LNCaP clone FGC (cell line): Measurements from ENCODE around the gene TTC19.
"Not testable (repeated sequence)": the region's sequence is repeated elsewhere in the genome, so short reads cannot be mapped to it uniquely, and the experiment has no call there.

Experiments
- DNase-seq: peaks from one replicate; pipeline ENCODE4 v3.0.0-alpha.2; 2011; ENCODE audit warnings: low read depth
- H3K4me3 ChIP-seq: 2 replicates; pipeline ENCODE4 v1.5.1; 2011; ENCODE audit warnings: mild to moderate bottlenecking, low read depth, low read length, control low read depth
- TF ChIP-seq, protein P1 (sequence below): IDR thresholded peaks from 2 replicates; pipeline ENCODE4 v1.5.1; 2012; ENCODE audit warnings: mild to moderate bottlenecking; ENCODE audit not compliant: control insufficient read depth, insufficient read depth; ENCODE audit errors: extremely low read depth

The TTC19 gene

GRCh38 chr17:16044487-16044886, 44.9 kb downstream of the TTC19 start:
- TF ChIP-seq, protein P1, sequence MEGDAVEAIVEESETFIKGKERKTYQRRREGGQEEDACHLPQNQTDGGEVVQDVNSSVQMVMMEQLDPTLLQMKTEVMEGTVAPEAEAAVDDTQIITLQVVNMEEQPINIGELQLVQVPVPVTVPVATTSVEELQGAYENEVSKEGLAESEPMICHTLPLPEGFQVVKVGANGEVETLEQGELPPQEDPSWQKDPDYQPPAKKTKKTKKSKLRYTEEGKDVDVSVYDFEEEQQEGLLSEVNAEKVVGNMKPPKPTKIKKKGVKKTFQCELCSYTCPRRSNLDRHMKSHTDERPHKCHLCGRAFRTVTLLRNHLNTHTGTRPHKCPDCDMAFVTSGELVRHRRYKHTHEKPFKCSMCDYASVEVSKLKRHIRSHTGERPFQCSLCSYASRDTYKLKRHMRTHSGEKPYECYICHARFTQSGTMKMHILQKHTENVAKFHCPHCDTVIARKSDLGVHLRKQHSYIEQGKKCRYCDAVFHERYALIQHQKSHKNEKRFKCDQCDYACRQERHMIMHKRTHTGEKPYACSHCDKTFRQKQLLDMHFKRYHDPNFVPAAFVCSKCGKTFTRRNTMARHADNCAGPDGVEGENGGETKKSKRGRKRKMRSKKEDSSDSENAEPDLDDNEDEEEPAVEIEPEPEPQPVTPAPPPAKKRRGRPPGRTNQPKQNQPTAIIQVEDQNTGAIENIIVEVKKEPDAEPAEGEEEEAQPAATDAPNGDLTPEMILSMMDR: no peak
- no peak overlapping the region for H3K4me3 ChIP-seq
- DNase-seq: no peak

DNA sequence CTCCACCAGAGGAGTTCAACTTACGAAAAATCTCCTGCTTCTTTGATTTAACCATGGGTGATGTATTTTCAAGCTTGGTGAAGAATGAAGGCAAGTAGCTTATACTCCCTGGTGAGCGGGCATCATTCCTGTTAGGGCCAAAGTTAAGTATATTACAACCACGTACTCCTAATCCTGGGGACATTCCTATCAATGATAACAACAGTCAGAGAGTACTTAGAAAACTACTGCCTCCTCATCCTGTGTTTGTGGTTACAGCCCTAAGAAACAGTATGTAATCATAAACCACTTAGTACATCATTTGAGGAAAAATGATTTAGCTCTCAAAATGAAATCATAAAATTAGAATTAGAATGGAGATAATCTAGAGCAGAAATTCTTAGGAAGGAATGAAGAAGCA, 47.3 kb downstream of the TTC19 start:
- TF ChIP-seq, protein P1: no peak
- no peak for DNase-seq
- no peak overlapping the region for H3K4me3 ChIP-seq

DNA sequence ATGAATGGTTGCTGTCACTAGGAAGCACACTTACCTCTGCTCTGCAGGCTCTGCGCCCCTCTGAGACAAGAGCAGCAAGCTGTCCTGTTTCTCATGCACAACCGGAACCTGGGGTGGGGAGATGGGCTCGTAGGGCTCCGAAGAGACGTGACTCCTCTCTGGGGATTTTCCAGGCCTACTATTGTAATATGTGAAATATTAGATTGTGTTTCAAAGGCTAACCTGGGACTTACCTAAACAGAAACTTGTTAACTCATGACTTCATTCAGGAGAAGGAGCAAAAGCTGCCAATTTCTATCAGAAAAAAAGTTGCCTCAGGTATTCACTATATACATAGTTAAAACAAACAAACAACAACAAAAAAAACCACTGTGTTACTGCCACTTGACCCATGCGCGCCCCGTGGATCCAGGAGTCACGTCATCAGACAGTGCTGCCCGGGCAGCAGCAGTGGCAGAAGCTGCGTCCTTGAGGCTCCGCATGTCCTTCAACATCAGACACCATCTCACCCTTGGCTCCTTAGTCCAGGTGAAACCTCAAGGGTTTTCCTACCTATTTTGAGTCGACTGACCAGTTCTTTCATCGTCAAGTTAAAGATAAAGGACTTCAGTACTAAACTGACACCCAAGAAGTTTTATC, 49.3 kb downstream of the TTC19 start:
- DNase-seq: no peak
- no peak overlapping the region for H3K4me3 ChIP-seq
- TF ChIP-seq, protein P1: no peak

- TF ChIP-seq, protein P1: no peak
- H3K4me3 ChIP-seq: no peak overlapping the region
Measured at GRCh38 chr17:16050844-16051243, 51.2 kb downstream of the TTC19 start.

DNA sequence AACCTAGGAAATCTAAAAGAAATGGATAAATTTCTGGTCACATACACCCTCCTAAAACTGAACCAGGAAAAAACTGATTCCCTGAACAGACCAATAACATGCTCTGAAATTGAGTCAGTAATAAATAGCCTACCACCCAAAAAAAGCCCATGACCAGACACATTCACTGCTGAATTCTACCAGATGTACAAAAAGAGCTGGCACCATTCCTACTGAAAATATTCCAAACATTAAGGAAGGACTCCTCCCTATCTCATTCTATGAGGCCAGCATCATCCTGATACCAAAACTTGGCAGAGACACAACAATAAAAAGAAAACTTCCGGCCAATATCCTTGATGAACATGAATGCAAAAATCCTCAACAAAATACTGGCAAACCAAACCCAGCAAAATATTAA, 52.9 kb downstream of the TTC19 start:
- no peak for DNase-seq
- TF ChIP-seq, protein P1: no peak
- no peak overlapping the region for H3K4me3 ChIP-seq

More at GRCh38 chr17:16050844-16051243, 51.2 kb downstream of the TTC19 start:
- DNase-seq: no peak

DNA sequence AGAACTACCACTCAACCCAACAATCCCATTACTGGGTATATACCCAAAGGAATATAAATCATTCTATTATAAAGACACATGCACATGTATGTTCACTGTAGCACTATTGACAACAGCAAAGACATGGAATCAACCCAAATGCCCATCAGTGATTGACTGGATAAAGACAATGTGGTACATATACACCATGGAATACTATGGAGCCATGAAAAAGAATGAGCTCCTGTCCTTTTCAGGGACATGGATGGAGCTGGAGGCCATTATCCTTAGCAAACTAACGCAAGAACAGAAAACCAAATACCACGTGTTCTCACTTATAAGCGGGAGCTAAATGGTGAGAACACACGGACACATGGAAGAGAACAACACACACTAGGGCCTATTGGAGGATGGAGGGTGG, 55.5 kb downstream of the TTC19 start:
- H3K4me3 ChIP-seq, DNase-seq: not testable (repeated sequence)

- no peak overlapping the region for H3K4me3 ChIP-seq
- no peak for DNase-seq
- TF ChIP-seq, protein P1: no peak
Measured at GRCh38 chr17:16061631-16062030, 62.0 kb downstream of the TTC19 start.

GRCh38 chr17:16066125-16066524, 66.5 kb downstream of the TTC19 start:
- TF ChIP-seq, protein P1: no peak
- no peak overlapping the region for H3K4me3 ChIP-seq
- no peak for DNase-seq
